Measurements from ENCODE around the gene SLC28A1. TPM values are rescaled to one million over a fixed set of nuclear protein-coding genes. Genes with fewer than 3 reads are reported as not detected.

The SLC28A1 gene
- total RNA-seq, 3 donors from 2014 or later (not counting 1 experiment from before 2014, with no cell fraction given): not detected

- intact Hi-C loops (cut with micrococcal nuclease): no loop called here
- Histone ChIP-seq H3K4me3 (ENCODE audit: low read length) (no peak overlapping the region), H3K27ac (ENCODE audit: low read length) (no peak overlapping the region), H3K9me3 (ENCODE audit: control insufficient read depth, insufficient read depth, low read length) (no peaks in the 10 kb centered on the region), H3K4me1 (ENCODE audit: control insufficient read depth, insufficient read depth, low read length) (no peaks in the 10 kb centered on the region), H3K27me3 (ENCODE audit: control insufficient read depth, insufficient read depth, low read length) (no peaks in the 10 kb centered on the region), H3K36me3 (ENCODE audit: control insufficient read depth, insufficient read depth, low read length) (no peaks in the 10 kb centered on the region)
- no peak overlapping the region for H3K27ac Mint-ChIP-seq
- H3K9me3 Mint-ChIP-seq: no peaks in the 10 kb centered on the region
- no peaks in the 10 kb centered on the region for H3K36me3 Mint-ChIP-seq
- no peak overlapping the region for H3K4me3 Mint-ChIP-seq
- ATAC-seq (no peak), DNase-seq (no peak)
- H3K4me1 Mint-ChIP-seq: no peaks in the 10 kb centered on the region
- peaks cover 12 to 15% of the 10 kb centered on the region in 2 donors for H3K27me3 Mint-ChIP-seq (ENCODE audit: low read depth in 2 of 2)
- no peak for TF ChIP-seq CTCF (IDR thresholded peaks at IDR 0.05)
- 82% methylated on average over 5 of the region's 5 CpGs for WGBS (ENCODE audit: insufficient coverage)
Measured at GRCh38 chr15:84951736-84952135, 67.3 kb downstream of the SLC28A1 start.

GRCh38 chr15:84953136-84953535, 68.7 kb downstream of the SLC28A1 start:
- no peak for TF ChIP-seq CTCF (IDR thresholded peaks at IDR 0.05)
- H3K4me3 Mint-ChIP-seq: no peak overlapping the region
- no peak overlapping the region for H3K27ac Mint-ChIP-seq
- no peaks in the 10 kb centered on the region for H3K27me3 ChIP-seq (ENCODE audit: control insufficient read depth, insufficient read depth, low read length)
- peaks cover 17 to 22% of the 10 kb centered on the region in 2 donors for H3K27me3 Mint-ChIP-seq (ENCODE audit: low read depth in 2 of 2)
- DNase-seq: no peak
- no peaks in the 10 kb centered on the region for H3K4me1 ChIP-seq (ENCODE audit: control insufficient read depth, insufficient read depth, low read length)
- no peak for ATAC-seq
- H3K36me3 ChIP-seq (ENCODE audit: control insufficient read depth, insufficient read depth, low read length): no peaks in the 10 kb centered on the region
- intact Hi-C loops (cut with micrococcal nuclease): no loop called here
- no peaks in the 10 kb centered on the region for H3K9me3 ChIP-seq (ENCODE audit: control insufficient read depth, insufficient read depth, low read length)
- H3K9me3 Mint-ChIP-seq: no peaks in the 10 kb centered on the region
- WGBS (ENCODE audit: insufficient coverage): 95% methylated on average over 4 of the region's 4 CpGs
- H3K4me1 Mint-ChIP-seq: no peaks in the 10 kb centered on the region
- no peak overlapping the region for H3K4me3 ChIP-seq (ENCODE audit: low read length)
- no peak overlapping the region for H3K27ac ChIP-seq (ENCODE audit: low read length)
- H3K36me3 Mint-ChIP-seq: no peaks in the 10 kb centered on the region

DNA sequence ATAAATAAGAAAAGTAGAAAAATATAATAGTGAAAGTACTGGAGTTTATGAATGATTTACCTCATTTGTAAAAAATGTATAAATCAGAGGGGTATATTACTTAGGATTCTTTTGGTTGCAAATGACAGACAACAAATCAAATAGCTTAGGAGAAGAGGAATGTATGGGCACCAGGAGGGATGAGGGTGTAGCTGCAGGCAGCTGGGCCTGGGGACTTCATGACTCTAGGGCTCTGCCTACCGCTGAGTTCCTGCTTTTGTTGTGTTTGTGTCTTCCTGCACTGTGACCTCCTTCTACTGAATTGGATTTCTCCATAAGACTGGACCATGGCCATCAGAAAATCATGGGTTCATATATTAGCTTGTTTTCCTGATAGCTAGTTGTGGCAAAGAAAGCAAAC, 69.3 kb downstream of the SLC28A1 start:
- no peaks in the 10 kb centered on the region for H3K4me1 Mint-ChIP-seq
- no peak overlapping the region for H3K27ac Mint-ChIP-seq
- 46% methylated on average over 1 of the region's 1 CpG for WGBS (ENCODE audit: insufficient coverage)
- no peak for TF ChIP-seq CTCF (IDR thresholded peaks at IDR 0.05)
- Histone ChIP-seq H3K9me3 (ENCODE audit: control insufficient read depth, insufficient read depth, low read length) (no peaks in the 10 kb centered on the region), H3K27me3 (ENCODE audit: control insufficient read depth, insufficient read depth, low read length) (no peaks in the 10 kb centered on the region), H3K4me3 (ENCODE audit: low read length) (no peak overlapping the region), H3K4me1 (ENCODE audit: control insufficient read depth, insufficient read depth, low read length) (no peaks in the 10 kb centered on the region), H3K27ac (ENCODE audit: low read length) (no peak overlapping the region), H3K36me3 (ENCODE audit: control insufficient read depth, insufficient read depth, low read length) (no peaks in the 10 kb centered on the region)
- H3K27me3 Mint-ChIP-seq (ENCODE audit: low read depth in 2 of 2): peaks cover 17 to 22% of the 10 kb centered on the region in 2 donors
- no peak for ATAC-seq
- no peak for DNase-seq
- no peaks in the 10 kb centered on the region for H3K9me3 Mint-ChIP-seq
- intact Hi-C loops (cut with micrococcal nuclease): no loop called here
- no peak overlapping the region for H3K4me3 Mint-ChIP-seq
- no peaks in the 10 kb centered on the region for H3K36me3 Mint-ChIP-seq
